Lung (tissue), 12 donors: ENCODE results near the gene CAMK1D. TPM values are rescaled to one million over a fixed set of nuclear protein-coding genes. Genes with fewer than 3 reads are reported as not detected.

Experiments used
- ATAC-seq: fragments of 200-7000 bp; cut with Tn5 transposase; one replicate; pipeline ENCODE4 v1.9.1; 2020; ENCODE audit warnings: moderate number of reproducible peaks; ENCODE audit not compliant: insufficient read depth, low FRiP score
- DNase-seq, 3 donors: peaks; one replicate each; pipeline ENCODE4 v3.0.0-alpha.2; 2013 to 2017
- H3K27ac ChIP-seq, 2 donors: one replicate each; pipeline ENCODE4 v1.5.1; 2013; ENCODE audit warnings: mild to moderate bottlenecking in 2 of 2, moderate library complexity in 2 of 2, control low read depth in 1 of 2, inconsistent platforms in 1 of 2, low read depth in 1 of 2, low read length in 1 of 2
- H3K27me3 ChIP-seq, 3 donors: one replicate each; pipeline ENCODE4 v1.5.1; 2013; ENCODE audit warnings: low read length in 2 of 3; ENCODE audit not compliant: control insufficient read depth in 3 of 3, insufficient read depth in 3 of 3
- H3K36me3 ChIP-seq, 4 donors: one replicate each; pipeline ENCODE4 v1.5.1; 2013; ENCODE audit warnings: low read length in 4 of 4, mild to moderate bottlenecking in 1 of 4, moderate library complexity in 1 of 4; ENCODE audit not compliant: control insufficient read depth in 4 of 4, insufficient read depth in 4 of 4
- H3K4me1 ChIP-seq, 5 donors: one replicate each; pipeline ENCODE4 v1.5.1; 2013; ENCODE audit warnings: low read length in 5 of 5, mild to moderate bottlenecking in 2 of 5, moderate library complexity in 1 of 5; ENCODE audit not compliant: control insufficient read depth in 5 of 5, insufficient read depth in 5 of 5
- H3K4me3 ChIP-seq: one replicate; pipeline ENCODE4 v1.5.1; 2013; ENCODE audit warnings: mild to moderate bottlenecking, control low read depth, moderate library complexity
- H3K9ac ChIP-seq, 2 donors: one replicate each; pipeline ENCODE4 v1.5.1; 2013; ENCODE audit warnings: low read length in 2 of 2, control low read depth in 1 of 2; ENCODE audit not compliant: insufficient read depth in 1 of 2
- H3K9me3 ChIP-seq, 4 donors: one replicate each; pipeline ENCODE4 v1.5.1; 2013; ENCODE audit warnings: low read length in 3 of 4, mild to moderate bottlenecking in 1 of 4, moderate library complexity in 1 of 4; ENCODE audit not compliant: control insufficient read depth in 4 of 4, insufficient read depth in 3 of 4
- CTCF ChIP-seq: IDR thresholded peaks from 2 replicates; pipeline ENCODE4 v1.5.1; 2012; ENCODE audit warnings: mild to moderate bottlenecking; ENCODE audit errors: control extremely low read depth, extremely low read depth
- WGBS, 2 donors: extraction: QIAGEN DNeasy Blood & Tissue Kit; methylation state at CpG; one replicate each; pipeline ENCODE4 v1.1.7; 2013; 5-methylcytosine and 5-hydroxymethylcytosine counted together
- polyA plus RNA-seq, 2 donors: library from polyadenylated mRNA; stranded (reverse); fragments of 200-250 nt; gene quantifications; one replicate each; pipeline ENCODE4 v1.2.1, GENCODE V29; 2013
- total RNA-seq, 2 donors: library from RNA; depleted of rRNA in 1 of 2; stranded (reverse); fragments of >200 nt in 1 of 2; gene quantifications; one replicate each; pipeline ENCODE4 v1.2.1, GENCODE V29; 2014 to 2021
- donor health status: control.
- donor health status: control.
- donor health status: Bipolar disorder and iron deficiency.
- donor health status: healthy.
- donor health status: DM: yes; HTN: yes; CAD: no.

The CAMK1D gene
- total and polyA plus RNA-seq, 4 donors = 3.2 to 37.4 (median 7.0) TPM

GRCh38 chr10:12337453-12338372 is 11.6 kb upstream of the CAMK1D start:
- ATAC-seq = no peak
- 43 to 53% methylated on average over 9 of the region's 9 CpGs for WGBS, 2 donors

GRCh38 chr10:12338981-12339380 is 10.4 kb upstream of the CAMK1D start:
- Histone ChIP-seq H3K4me1 (no peaks in the 10 kb centered on the region), H3K9ac (no peak overlapping the region), H3K4me3 (no peak overlapping the region), H3K9me3 (no peaks in the 10 kb centered on the region), H3K27ac (no peak overlapping the region), H3K27me3 (peaks cover 0 to 12% (median 0%) of the 10 kb centered on the region in 3 donors), H3K36me3 (no peaks in the 10 kb centered on the region)
- ATAC-seq (no peak), DNase-seq (no peak)
- no peak for TF ChIP-seq CTCF
- 91 to 95% methylated on average over 4 of the region's 4 CpGs for WGBS, 2 donors

More at GRCh38 chr10:12337453-12338372, 11.6 kb upstream of the CAMK1D start:
- Histone ChIP-seq H3K27me3 (peaks cover 0 to 13% (median 0%) of the 10 kb centered on the region in 3 donors), H3K27ac (no peak overlapping the region), H3K9me3 (no peaks in the 10 kb centered on the region), H3K9ac (no peak overlapping the region), H3K36me3 (no peaks in the 10 kb centered on the region), H3K4me3 (no peak overlapping the region), H3K4me1 (peaks cover 0 to 3% (median 0%) of the 10 kb centered on the region in 5 donors)
- no peak for TF ChIP-seq CTCF
- peak in 1 of 3 donors; percentile 16 for DNase-seq

GRCh38 chr10:12340371-12340770 is 9.0 kb upstream of the CAMK1D start:
- 76 to 81% methylated on average over 7 of the region's 7 CpGs for WGBS, 2 donors
- Histone ChIP-seq H3K9ac (no peak overlapping the region), H3K9me3 (no peaks in the 10 kb centered on the region), H3K27ac (no peak overlapping the region), H3K27me3 (peaks cover 0 to 15% (median 0%) of the 10 kb centered on the region in 3 donors), H3K36me3 (no peaks in the 10 kb centered on the region), H3K4me3 (no peak overlapping the region), H3K4me1 (no peaks in the 10 kb centered on the region)
- DNase-seq (no peak), ATAC-seq (no peak)
- no peak for TF ChIP-seq CTCF
